Head of caudate nucleus (tissue), 42 donors: Measurements from ENCODE around the gene TUBB4A.
A peak's percentile ranks its signal among the peaks of the same experiment; 100 is the strongest.

ENCODE experiments used
- DNase-seq, 42 donors: peaks; one replicate each; pipeline versions ENCODE4 v3.0.0 to v3.0.0-alpha.2; 2020 to 2021; ENCODE audit warnings: mixed read lengths in 7 of 42
- intact Hi-C: fragments of 100-400 bp; cut with DNase I; formaldehyde crosslinking; loops from one replicate; pipeline ENCODE4 v1.15.0; 2022

The TUBB4A gene

GRCh38 chr19:6503407-6504201 lies 1.5 kb upstream of the TUBB4A start:
- intact Hi-C loops = no loop called here
- no peak for DNase-seq

- DNase-seq = no peak
- intact Hi-C loops = no loop called here
These were observed 1.0 kb downstream of the TUBB4A start for GRCh38 chr19:6500837-6501739.

- intact Hi-C loops = no loop called here
These were observed 2.9 kb downstream of the TUBB4A start for GRCh38 chr19:6499052-6499790.

GRCh38 chr19:6498294-6499036 lies 3.6 kb downstream of the TUBB4A start:
- intact Hi-C loops = no loop called here
- DNase-seq = no peak

More at GRCh38 chr19:6499052-6499790, 2.9 kb downstream of the TUBB4A start:
- no peak for DNase-seq

- intact Hi-C loops = no loop called here
- DNase-seq = no peak
These were observed 6.2 kb downstream of the TUBB4A start for GRCh38 chr19:6495947-6496346.

GRCh38 chr19:6494438-6495036 lies 7.6 kb downstream of the TUBB4A start:
- no peak for DNase-seq
- intact Hi-C loops = no loop called here

GRCh38 chr19:6491802-6492592 lies 10.1 kb downstream of the TUBB4A start:
- intact Hi-C loops = no loop called here
- peak in 35 of 42 donors; percentile 27 to 90 (median 62) for DNase-seq

GRCh38 chr19:6490134-6490533 lies 12.0 kb downstream of the TUBB4A start:
- DNase-seq = no peak
- intact Hi-C loops = no loop called here

GRCh38 chr19:6489278-6490061 lies 12.6 kb downstream of the TUBB4A start:
- intact Hi-C loops = no loop called here
- peak in 31 of 42 donors; percentile 22 to 88 (median 62) for DNase-seq

GRCh38 chr19:6484831-6485230 lies 17.3 kb downstream of the TUBB4A start:
- intact Hi-C loops = no loop called here
- DNase-seq = no peak

- no peak for DNase-seq
- intact Hi-C loops = no loop called here
These were observed 17.9 kb downstream of the TUBB4A start for GRCh38 chr19:6484230-6484629.

- DNase-seq = no peak
- intact Hi-C loops = no loop called here
These were observed 18.9 kb downstream of the TUBB4A start for GRCh38 chr19:6483235-6483634.

- DNase-seq = no peak
- intact Hi-C loops = no loop called here
These were observed 19.8 kb downstream of the TUBB4A start for GRCh38 chr19:6482343-6482686.

GRCh38 chr19:6481541-6482342 lies 20.4 kb downstream of the TUBB4A start, which contains the start of gene DENND1C:
DENND1C (minus strand) TSS chr19:6481787; CDS start chr19:6481695, 92 bp downstream.
- DNase-seq = peak in 40 of 42 donors; percentile 30 to 88 (median 70)

GRCh38 chr19:6480848-6481415 lies 21.2 kb downstream of the TUBB4A start:
- DNase-seq = no peak
- intact Hi-C loops = no loop called here

More at GRCh38 chr19:6481541-6482342, 20.4 kb downstream of the TUBB4A start, which contains the start of gene DENND1C:
- intact Hi-C loops = no loop called here
